WERI-Rb-1 (cell line): ENCODE data around the gene CCL3.
"Not testable (repeated sequence)": the region's sequence is repeated elsewhere in the genome, so short reads cannot be mapped to it uniquely, and the experiment has no call there.

Source experiments
- DNase-seq: peaks from one replicate; pipeline ENCODE4 v3.0.0-alpha.2; 2020
- H3K27ac ChIP-seq: fragments of 250-450 bp; sonication (Bioruptor Pico); 2 replicates; pipeline ENCODE4 v1.5.1; 2020; ENCODE audit warnings: mild to moderate bottlenecking, moderate library complexity
- H3K27me3 ChIP-seq: fragments of 250-450 bp; sonication (Bioruptor Pico); 2 replicates; pipeline ENCODE4 v1.5.1; 2021; ENCODE audit warnings: mild to moderate bottlenecking, low read depth, moderate library complexity; ENCODE audit not compliant: insufficient read depth, severe bottlenecking
- H3K36me3 ChIP-seq: fragments of 250-450 bp; sonication (Bioruptor Pico); 2 replicates; pipeline ENCODE4 v1.5.1; 2020; ENCODE audit warnings: mild to moderate bottlenecking, moderate library complexity
- H3K4me3 ChIP-seq: 2 replicates; pipeline ENCODE4 v1.5.1; 2011; ENCODE audit warnings: low read depth, mild to moderate bottlenecking, control low read depth, low read length
- H3K9me3 ChIP-seq: fragments of 250-450 bp; sonication (Bioruptor Pico); 2 replicates; pipeline ENCODE4 v1.5.1; 2021; ENCODE audit warnings: mild to moderate bottlenecking, moderate library complexity; ENCODE audit not compliant: severe bottlenecking
- TF ChIP-seq, protein P1 (sequence below): IDR thresholded peaks from 2 replicates; pipeline ENCODE4 v1.5.1; 2011; ENCODE audit warnings: low read depth, mild to moderate bottlenecking, control low read depth, inconsistent platforms, low read length

The CCL3 gene

DNA sequence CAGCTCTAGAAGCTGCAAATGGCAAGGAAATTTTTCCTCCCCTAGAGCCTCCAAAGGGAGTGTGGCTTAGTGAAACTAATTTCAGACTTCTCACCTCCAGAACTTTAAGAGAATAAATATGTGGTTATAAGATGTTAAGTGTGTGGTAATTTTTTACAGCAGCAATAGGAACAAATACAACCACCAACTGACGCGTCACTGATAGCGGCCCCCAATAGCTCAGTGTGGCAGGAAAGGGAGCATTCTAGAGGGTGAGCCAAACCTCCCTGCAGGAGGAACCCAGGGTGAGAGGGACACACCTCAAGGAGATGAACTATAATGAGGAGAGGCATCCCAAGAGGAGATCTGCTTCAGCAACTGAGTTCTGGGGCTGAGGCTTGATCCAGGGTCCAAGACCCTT is 17.7 kb upstream of the CCL3 start:
- Histone ChIP-seq H3K27me3 (no peaks in the 10 kb centered on the region), H3K4me3 (no peak overlapping the region), H3K9me3 (no peaks in the 10 kb centered on the region), H3K27ac (no peak overlapping the region), H3K36me3 (no peaks in the 10 kb centered on the region)
- TF ChIP-seq, protein P1, sequence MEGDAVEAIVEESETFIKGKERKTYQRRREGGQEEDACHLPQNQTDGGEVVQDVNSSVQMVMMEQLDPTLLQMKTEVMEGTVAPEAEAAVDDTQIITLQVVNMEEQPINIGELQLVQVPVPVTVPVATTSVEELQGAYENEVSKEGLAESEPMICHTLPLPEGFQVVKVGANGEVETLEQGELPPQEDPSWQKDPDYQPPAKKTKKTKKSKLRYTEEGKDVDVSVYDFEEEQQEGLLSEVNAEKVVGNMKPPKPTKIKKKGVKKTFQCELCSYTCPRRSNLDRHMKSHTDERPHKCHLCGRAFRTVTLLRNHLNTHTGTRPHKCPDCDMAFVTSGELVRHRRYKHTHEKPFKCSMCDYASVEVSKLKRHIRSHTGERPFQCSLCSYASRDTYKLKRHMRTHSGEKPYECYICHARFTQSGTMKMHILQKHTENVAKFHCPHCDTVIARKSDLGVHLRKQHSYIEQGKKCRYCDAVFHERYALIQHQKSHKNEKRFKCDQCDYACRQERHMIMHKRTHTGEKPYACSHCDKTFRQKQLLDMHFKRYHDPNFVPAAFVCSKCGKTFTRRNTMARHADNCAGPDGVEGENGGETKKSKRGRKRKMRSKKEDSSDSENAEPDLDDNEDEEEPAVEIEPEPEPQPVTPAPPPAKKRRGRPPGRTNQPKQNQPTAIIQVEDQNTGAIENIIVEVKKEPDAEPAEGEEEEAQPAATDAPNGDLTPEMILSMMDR = no peak
- no peak for DNase-seq

DNA sequence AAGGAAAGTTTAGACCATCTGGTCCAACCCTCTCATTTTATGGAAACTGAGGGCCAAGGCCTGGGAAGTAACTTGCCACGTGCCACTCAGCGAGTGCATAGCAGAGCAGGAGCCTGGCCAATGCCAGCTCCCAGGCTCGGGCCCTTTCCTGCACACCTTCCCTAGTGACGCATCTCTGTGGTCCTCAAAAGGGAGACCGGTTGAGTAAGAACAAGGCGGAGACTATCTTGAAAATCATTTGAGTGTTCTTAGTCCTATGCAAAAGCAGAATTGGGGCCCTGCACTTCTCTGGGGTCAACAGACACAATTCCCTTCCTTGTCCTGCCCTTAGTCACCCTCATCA is 16.5 kb upstream of the CCL3 start:
- TF ChIP-seq, protein P1 = no peak

DNA sequence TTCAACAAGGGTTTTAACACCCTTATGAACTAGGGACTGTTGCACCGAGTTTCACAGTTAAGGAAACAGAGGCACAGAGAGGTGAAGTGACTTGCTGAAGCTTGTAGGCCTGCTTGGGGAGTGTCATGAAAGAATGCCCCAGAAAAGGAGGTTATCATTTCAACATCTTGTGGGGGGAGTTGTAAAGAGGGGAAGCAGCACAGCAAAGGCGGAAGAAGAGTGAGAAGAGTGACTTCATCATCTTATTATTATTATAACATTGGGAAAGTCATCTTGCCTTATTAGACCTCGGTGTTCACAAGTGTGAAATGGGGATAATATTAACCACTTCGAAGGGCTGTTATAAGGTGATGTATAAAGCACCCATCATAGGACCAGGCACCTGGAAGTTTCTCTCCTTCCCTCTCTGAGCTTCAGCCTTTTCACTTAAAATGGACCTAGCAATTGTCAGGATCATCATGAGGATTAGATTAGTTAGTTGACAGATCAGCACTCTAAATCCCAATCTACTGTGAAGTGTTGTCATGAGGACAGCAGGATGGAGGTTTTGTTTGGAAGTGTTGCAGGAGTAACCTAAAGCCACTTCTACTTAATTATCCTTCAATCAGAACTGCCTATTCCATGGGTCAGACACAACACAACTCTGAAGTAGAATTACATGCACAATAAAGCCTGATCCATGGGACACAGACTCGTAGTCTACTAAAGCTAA is 16.0 kb upstream of the CCL3 start:
- Histone ChIP-seq H3K9me3 (no peaks in the 10 kb centered on the region), H3K4me3 (no peak overlapping the region), H3K27me3 (no peaks in the 10 kb centered on the region), H3K27ac (no peak overlapping the region), H3K36me3 (no peaks in the 10 kb centered on the region)
- DNase-seq = peak; percentile 34
- TF ChIP-seq, protein P1 = no peak

More for the DNA sequence above, 16.5 kb upstream of the CCL3 start:
- Histone ChIP-seq H3K4me3 (no peak overlapping the region), H3K36me3 (no peaks in the 10 kb centered on the region), H3K9me3 (no peaks in the 10 kb centered on the region), H3K27ac (no peak overlapping the region), H3K27me3 (no peaks in the 10 kb centered on the region)
- no peak for DNase-seq

DNA sequence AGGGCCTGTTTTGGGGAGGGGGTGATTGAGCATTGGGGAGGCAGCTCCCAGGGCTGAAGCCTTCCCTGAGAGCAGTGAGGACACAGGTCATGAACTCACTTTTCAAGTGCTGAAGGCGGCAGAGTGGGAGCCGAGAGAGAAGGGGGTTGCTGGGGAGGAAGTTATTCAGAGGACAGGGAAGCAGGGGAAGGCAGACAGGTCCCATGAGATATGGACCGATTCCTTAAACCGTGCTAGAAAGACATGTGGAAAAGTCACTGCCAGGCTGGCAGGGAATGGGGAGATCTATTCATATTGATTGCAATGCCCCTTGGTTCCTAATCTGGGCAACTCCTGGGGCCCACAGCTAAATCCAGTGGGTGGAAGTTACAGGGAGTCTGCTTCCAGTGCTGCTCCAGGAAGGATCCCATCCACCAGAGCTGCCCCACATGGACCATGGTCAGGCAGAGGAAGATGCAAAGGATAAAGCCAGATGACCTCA is 14.8 kb upstream of the CCL3 start:
- Histone ChIP-seq H3K27ac (no peak overlapping the region), H3K27me3 (no peaks in the 10 kb centered on the region), H3K36me3 (no peaks in the 10 kb centered on the region), H3K4me3 (no peak overlapping the region), H3K9me3 (no peaks in the 10 kb centered on the region)
- no peak for DNase-seq
- TF ChIP-seq, protein P1 = no peak

DNA sequence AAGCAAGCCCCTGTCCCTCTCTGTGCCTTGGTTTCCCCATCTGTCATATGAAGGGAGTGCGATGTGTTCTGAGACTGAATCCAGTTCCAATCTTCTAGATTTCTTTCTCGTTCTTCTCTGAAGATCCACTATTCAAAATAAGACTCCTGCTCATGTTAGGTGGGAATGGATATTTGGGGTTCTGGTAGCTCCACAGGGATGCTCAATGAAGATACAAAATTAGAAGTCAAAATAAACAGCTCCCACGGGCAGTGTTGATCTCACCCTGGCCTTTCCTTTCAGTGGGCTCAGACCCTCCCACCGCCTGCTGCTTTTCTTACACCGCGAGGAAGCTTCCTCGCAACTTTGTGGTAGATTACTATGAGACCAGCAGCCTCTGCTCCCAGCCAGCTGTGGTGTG is 14.3 kb upstream of the CCL3 start:
- not testable (repeated sequence) for H3K36me3 ChIP-seq, H3K4me3 ChIP-seq, H3K27me3 ChIP-seq

DNA sequence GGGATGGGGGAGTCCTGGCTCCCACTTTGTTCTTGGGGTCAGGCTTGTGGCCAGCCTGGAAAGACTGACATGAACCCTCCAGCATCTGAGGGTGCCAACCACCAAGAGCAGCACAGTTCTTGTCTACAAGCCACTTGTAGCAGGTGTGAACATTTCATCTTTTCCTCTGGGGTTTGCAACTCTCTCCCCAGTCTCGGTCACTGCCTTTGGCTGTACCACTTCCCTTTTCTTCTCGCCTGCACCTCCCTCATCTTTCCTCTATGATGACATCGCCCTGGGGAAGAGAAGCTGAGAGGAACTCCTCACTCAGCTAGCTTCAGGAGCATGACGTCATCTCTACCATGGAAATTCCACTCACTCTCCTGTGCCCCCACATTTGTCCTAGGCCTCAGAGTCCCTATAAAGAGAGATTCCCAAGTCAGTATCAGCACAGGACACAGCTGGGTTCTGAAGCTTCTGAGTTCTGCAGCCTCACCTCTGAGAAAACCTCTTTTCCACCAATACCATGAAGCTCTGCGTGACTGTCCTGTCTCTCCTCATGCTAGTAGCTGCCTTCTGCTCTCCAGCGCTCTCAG is 13.5 kb upstream of the CCL3 start, which contains the start of gene CCL4:
Gene CCL4 (plus strand): TSS at position 427 of the 575 bp plus-strand sequence. CDS start 79 bp downstream, at position 506.
- H3K27me3 ChIP-seq, H3K9me3 ChIP-seq, DNase-seq, H3K4me3 ChIP-seq, H3K36me3 ChIP-seq, H3K27ac ChIP-seq: not testable (repeated sequence)

More for the DNA sequence above, 14.3 kb upstream of the CCL3 start:
- not testable (repeated sequence) for H3K9me3 ChIP-seq, DNase-seq, H3K27ac ChIP-seq

DNA sequence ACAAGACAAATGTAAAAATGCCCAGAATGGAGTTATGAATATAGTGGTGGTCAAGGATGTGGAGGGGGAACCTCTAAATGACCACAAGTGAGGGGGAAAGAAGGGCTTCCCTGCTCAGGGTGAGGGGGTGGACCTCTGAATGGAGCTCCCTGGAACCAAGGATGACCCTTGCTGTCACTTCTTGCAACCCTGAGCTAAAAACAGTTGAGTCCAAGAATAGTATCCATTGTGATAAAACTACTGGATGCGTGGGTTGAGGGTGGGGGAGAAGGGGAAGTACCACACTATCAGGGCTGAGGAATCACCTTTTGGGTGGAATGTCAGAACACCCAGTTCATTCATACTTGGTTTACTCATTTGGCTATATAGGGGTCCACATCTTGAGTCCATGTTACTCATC is 9.1 kb upstream of the CCL3 start:
- H3K27me3 ChIP-seq, H3K36me3 ChIP-seq, H3K27ac ChIP-seq, H3K9me3 ChIP-seq, DNase-seq, H3K4me3 ChIP-seq: not testable (repeated sequence)
